Body of pancreas (tissue), 4 donors: ENCODE results near the gene GPR42.

Experiments used
- CTCF ChIP-seq, 7 experiments: fragments of 450-650 bp in 4 of 7; fragments of 200-600 bp in 3 of 7; sonication (generic) in 3 of 7; IDR thresholded peaks; one replicate each; pipeline ENCODE4 v1.5.1; 2016 to 2019; ENCODE audit warnings: antibody characterized with exemption in 7 of 7
- POLR2A ChIP-seq, 3 donors: fragments of 450-650 bp; IDR thresholded peaks; one replicate each; pipeline ENCODE4 v1.6.1; 2016; ENCODE audit warnings: antibody characterized with exemption in 3 of 3, mild to moderate bottlenecking in 2 of 3

GRCh38 chr19:35331551-35332214, 39.2 kb upstream of the GPR42 start:
- no peak for TF ChIP-seq CTCF (IDR thresholded peaks at IDR 0.05)
- TF ChIP-seq POLR2A (IDR thresholded peaks at IDR 0.05) = no peak
